Aorta (tissue), 5 donors: Measurements from ENCODE around the gene PTPRD. TPM values are rescaled to one million over a fixed set of nuclear protein-coding genes. Genes with fewer than 3 reads are reported as not detected.

ENCODE experiments used
- ATAC-seq: fragments of 200-7000 bp; cut with Tn5 transposase; one replicate; pipeline ENCODE4 v1.9.1; 2022; ENCODE audit warnings: moderate library complexity; ENCODE audit not compliant: low FRiP score
- DNase-seq, 2 donors: peaks; one replicate each; pipeline ENCODE4 v3.0.0-alpha.2; 2020
- H3K27ac ChIP-seq, 2 donors: one replicate each; pipeline ENCODE4 v1.5.1; 2013; ENCODE audit warnings: low read length in 2 of 2, mild to moderate bottlenecking in 2 of 2, moderate library complexity in 2 of 2, control low read depth in 1 of 2, inconsistent platforms in 1 of 2, low read depth in 1 of 2
- H3K27me3 ChIP-seq, 2 donors: one replicate each; pipeline ENCODE4 v1.6.1; 2013; ENCODE audit warnings: control low read depth in 1 of 2, low read length in 1 of 2, mild to moderate bottlenecking in 1 of 2, moderate library complexity in 1 of 2; ENCODE audit not compliant: insufficient read depth in 2 of 2, control insufficient read depth in 1 of 2
- H3K36me3 ChIP-seq, 2 donors: one replicate each; pipeline ENCODE4 v1.6.1; 2013; ENCODE audit warnings: control low read depth in 1 of 2, low read length in 1 of 2, mild to moderate bottlenecking in 1 of 2; ENCODE audit not compliant: insufficient read depth in 2 of 2, control insufficient read depth in 1 of 2
- H3K4me1 ChIP-seq, 2 donors: one replicate each; pipeline ENCODE4 v1.6.1; 2013; ENCODE audit warnings: low read length in 2 of 2, control low read depth in 1 of 2, mild to moderate bottlenecking in 1 of 2, moderate library complexity in 1 of 2; ENCODE audit not compliant: insufficient read depth in 2 of 2, control insufficient read depth in 1 of 2
- H3K4me3 ChIP-seq, 2 donors: one replicate each; pipeline ENCODE4 v1.5.1; 2013; ENCODE audit warnings: low read length in 2 of 2, control low read depth in 1 of 2, mild to moderate bottlenecking in 1 of 2
- H3K9me3 ChIP-seq: one replicate; pipeline ENCODE4 v1.6.1; 2013; ENCODE audit warnings: mild to moderate bottlenecking, low read length; ENCODE audit not compliant: control insufficient read depth
- WGBS, 2 donors: extraction: QIAGEN DNeasy Blood & Tissue Kit; methylation state at CpG; one replicate each; pipeline ENCODE4 v1.1.7; 2013; 5-methylcytosine and 5-hydroxymethylcytosine counted together
- intact Hi-C, 2 donors: fragments of 100-400 bp; cut with DNase I; formaldehyde crosslinking; loops; one replicate each; pipeline versions ENCODE4 v1.14.2 to v1.15.0; 2022
- polyA plus RNA-seq, 2 donors: library from polyadenylated mRNA; stranded (reverse); fragments of 200-250 nt; gene quantifications; one replicate each; pipeline ENCODE4 v1.2.3, GENCODE V29; 2013
- total RNA-seq, 2 donors: library from RNA; stranded (reverse); fragmentation: NEBNext Ultra II Directional; extraction: Animal tissue kit (Norgen Biotek cat#: 25700); gene quantifications; one replicate each; pipeline ENCODE4 v1.2.1, GENCODE V29; 2021
- donor health status: healthy with polysubstance abuse.
- donor health status: Bipolar disorder and iron deficiency.
- donor health status: DM: no; HTN: no; CAD: no.
- donor health status: DM: no; HTN: no; CAD: no.
- donor health status: DM: yes; HTN: yes; CAD: no.

The PTPRD gene
- total and polyA plus RNA-seq, 4 donors, result 1.5 to 92.0 (median 29.4) TPM

DNA sequence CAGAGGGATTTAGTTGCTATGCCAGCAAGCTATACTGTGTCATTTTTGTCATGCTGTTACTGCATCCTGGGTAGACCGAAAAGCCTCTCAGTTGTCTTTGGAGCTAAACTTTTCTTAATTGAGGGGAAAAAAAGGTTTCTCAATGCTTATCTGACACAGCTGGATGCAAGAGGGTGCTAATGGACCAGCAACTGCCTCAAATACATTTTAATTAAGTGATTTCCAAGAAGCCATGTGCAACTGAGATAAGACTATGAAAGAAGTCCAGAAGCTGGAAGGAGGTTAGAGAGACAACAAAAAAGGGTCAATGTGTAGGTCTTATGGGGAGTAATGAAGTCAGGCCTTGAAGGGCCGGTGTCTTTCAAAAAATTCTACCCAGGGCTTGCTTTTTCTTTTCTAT, 2347.5 kb downstream of the PTPRD start:
- Histone ChIP-seq H3K4me3 (no peak overlapping the region), H3K36me3 (no peaks in the 10 kb centered on the region), H3K27me3 (no peaks in the 10 kb centered on the region), H3K27ac (no peak overlapping the region), H3K9me3 (no peaks in the 10 kb centered on the region), H3K4me1 (peaks cover 0 to 8% of the 10 kb centered on the region in 2 donors)
- WGBS, 2 donors, result 93 to 94% methylated on average over 2 of the region's 2 CpGs
- no peak for DNase-seq
- intact Hi-C loops, result no loop called here
- no peak for ATAC-seq
